Measurements from ENCODE around the gene HCFC1R1.

DNA sequence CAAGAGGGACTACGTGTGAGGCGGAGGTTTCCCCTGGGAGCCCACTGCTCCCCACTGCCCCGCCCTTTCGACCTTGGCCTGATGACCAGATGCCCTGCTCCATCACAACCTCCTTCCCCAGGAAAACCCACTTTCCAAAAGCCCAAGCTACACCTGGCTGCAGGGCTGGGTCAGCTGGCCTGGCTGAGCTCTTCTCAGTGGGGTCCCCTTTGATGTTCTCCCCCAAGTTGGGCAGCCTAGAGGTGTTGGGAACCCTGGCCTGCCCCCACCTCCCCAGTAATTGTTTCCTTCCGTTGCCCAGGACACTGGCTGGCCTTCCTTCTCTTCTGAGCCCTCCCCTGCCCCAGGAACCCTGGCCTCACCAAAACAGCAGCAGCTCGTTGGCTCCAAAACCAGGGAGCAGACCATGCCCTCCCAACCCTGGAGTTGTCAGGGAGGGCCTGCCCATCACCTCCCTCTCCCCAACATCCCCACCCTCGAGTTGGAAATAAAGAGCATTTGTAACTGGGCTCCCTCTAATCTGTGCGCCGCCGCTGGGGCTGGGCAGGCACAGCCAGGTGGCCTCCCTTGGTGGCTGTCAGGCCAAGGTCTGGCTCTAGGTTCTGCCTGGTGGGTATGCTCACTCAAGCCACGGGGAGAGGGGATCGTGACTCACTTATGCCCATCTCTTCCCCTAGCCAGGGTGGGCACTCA lies 9.6 kb downstream of the HCFC1R1 start:
- no peak for TF ChIP-seq POLR2AphosphoS5 (IDR thresholded peaks at IDR 0.05; ENCODE audit: low read depth, low read length)
- TF ChIP-seq FOXP2 (optimal IDR thresholded peaks at IDR 0.05; ENCODE audit: borderline replicate concordance, extremely low read depth, extremely low read length, insufficient read depth) = no peak
- TF ChIP-seq, protein P1, sequence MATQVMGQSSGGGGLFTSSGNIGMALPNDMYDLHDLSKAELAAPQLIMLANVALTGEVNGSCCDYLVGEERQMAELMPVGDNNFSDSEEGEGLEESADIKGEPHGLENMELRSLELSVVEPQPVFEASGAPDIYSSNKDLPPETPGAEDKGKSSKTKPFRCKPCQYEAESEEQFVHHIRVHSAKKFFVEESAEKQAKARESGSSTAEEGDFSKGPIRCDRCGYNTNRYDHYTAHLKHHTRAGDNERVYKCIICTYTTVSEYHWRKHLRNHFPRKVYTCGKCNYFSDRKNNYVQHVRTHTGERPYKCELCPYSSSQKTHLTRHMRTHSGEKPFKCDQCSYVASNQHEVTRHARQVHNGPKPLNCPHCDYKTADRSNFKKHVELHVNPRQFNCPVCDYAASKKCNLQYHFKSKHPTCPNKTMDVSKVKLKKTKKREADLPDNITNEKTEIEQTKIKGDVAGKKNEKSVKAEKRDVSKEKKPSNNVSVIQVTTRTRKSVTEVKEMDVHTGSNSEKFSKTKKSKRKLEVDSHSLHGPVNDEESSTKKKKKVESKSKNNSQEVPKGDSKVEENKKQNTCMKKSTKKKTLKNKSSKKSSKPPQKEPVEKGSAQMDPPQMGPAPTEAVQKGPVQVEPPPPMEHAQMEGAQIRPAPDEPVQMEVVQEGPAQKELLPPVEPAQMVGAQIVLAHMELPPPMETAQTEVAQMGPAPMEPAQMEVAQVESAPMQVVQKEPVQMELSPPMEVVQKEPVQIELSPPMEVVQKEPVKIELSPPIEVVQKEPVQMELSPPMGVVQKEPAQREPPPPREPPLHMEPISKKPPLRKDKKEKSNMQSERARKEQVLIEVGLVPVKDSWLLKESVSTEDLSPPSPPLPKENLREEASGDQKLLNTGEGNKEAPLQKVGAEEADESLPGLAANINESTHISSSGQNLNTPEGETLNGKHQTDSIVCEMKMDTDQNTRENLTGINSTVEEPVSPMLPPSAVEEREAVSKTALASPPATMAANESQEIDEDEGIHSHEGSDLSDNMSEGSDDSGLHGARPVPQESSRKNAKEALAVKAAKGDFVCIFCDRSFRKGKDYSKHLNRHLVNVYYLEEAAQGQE (IDR thresholded peaks at IDR 0.05; ENCODE audit: insufficient read depth in 1 of 2, low read depth in 2 of 2, low read length in 2 of 2) = no peak
- no peak for TF ChIP-seq TAF1 (IDR thresholded peaks at IDR 0.05; ENCODE audit: borderline replicate concordance, insufficient read depth, low read length)
- TF ChIP-seq SIN3A (IDR thresholded peaks at IDR 0.05; ENCODE audit: borderline replicate concordance, insufficient read depth, low read length) = no peak
